Esophagus (tissue), 2 donors: ENCODE measurements around the gene DPM3. TPM values are rescaled to one million over a fixed set of nuclear protein-coding genes. Genes with fewer than 3 reads are reported as not detected.

Experiments used
- H3K27ac ChIP-seq, 2 donors: one replicate each; pipeline ENCODE4 v1.5.1; 2013; ENCODE audit warnings: low read depth in 2 of 2, mild to moderate bottlenecking in 2 of 2, inconsistent platforms in 1 of 2, low read length in 1 of 2, moderate library complexity in 1 of 2
- H3K27me3 ChIP-seq, 2 donors: one replicate each; pipeline ENCODE4 v1.6.1; 2013; ENCODE audit warnings: low read length in 2 of 2, control low read depth in 1 of 2, mild to moderate bottlenecking in 1 of 2; ENCODE audit not compliant: insufficient read depth in 2 of 2, control insufficient read depth in 1 of 2
- H3K36me3 ChIP-seq, 2 donors: one replicate each; pipeline ENCODE4 v1.6.1; 2013; ENCODE audit warnings: low read length in 1 of 2; ENCODE audit not compliant: control insufficient read depth in 2 of 2, insufficient read depth in 2 of 2
- H3K4me1 ChIP-seq, 2 donors: one replicate each; pipeline ENCODE4 v1.6.1; 2013; ENCODE audit warnings: low read length in 1 of 2; ENCODE audit not compliant: control insufficient read depth in 2 of 2, insufficient read depth in 2 of 2
- H3K4me3 ChIP-seq, 2 donors: one replicate each; pipeline ENCODE4 v1.5.1; 2013; ENCODE audit warnings: low read length in 2 of 2, mild to moderate bottlenecking in 2 of 2, low read depth in 1 of 2, moderate library complexity in 1 of 2
- H3K9me3 ChIP-seq, 2 donors: one replicate each; pipeline ENCODE4 v1.6.1; 2013; ENCODE audit warnings: mild to moderate bottlenecking in 2 of 2, low read depth in 1 of 2, low read length in 1 of 2, moderate library complexity in 1 of 2; ENCODE audit not compliant: control insufficient read depth in 2 of 2, insufficient read depth in 1 of 2
- WGBS, 2 donors: extraction: QIAGEN DNeasy Blood & Tissue Kit; methylation state at CpG; one replicate each; pipeline ENCODE4 v1.1.7; 2013; 5-methylcytosine and 5-hydroxymethylcytosine counted together
- polyA plus RNA-seq, 2 donors: library from polyadenylated mRNA; stranded (reverse); fragments of 200-250 nt; gene quantifications; one replicate each; pipeline ENCODE4 v1.2.3, GENCODE V29; 2013
- donor health status: healthy with polysubstance abuse.
- donor health status: Bipolar disorder and iron deficiency.

The DPM3 gene
- polyA plus RNA-seq, 2 donors = 103 to 248 TPM

GRCh38 chr1:155184351-155184811, 44.0 kb upstream of the DPM3 start:
- Histone ChIP-seq H3K27ac (peak overlapping the region in 1 of 2 donors; percentile 52), H3K9me3 (no peaks in the 10 kb centered on the region), H3K27me3 (no peaks in the 10 kb centered on the region), H3K4me3 (no peak overlapping the region), H3K4me1 (peaks cover 3 to 4% of the 10 kb centered on the region in 2 donors), H3K36me3 (peaks cover 0 to 8% of the 10 kb centered on the region in 2 donors)
- 89 to 90% methylated on average over 4 of the region's 4 CpGs for WGBS, 2 donors

- Histone ChIP-seq H3K4me1 (peaks cover 3 to 4% of the 10 kb centered on the region in 2 donors), H3K9me3 (no peaks in the 10 kb centered on the region), H3K4me3 (no peak overlapping the region), H3K27ac (no peak overlapping the region), H3K36me3 (peaks cover 0 to 9% of the 10 kb centered on the region in 2 donors), H3K27me3 (no peaks in the 10 kb centered on the region)
- WGBS, 2 donors = 88 to 91% methylated on average over 20 of the region's 20 CpGs
These were observed 43.5 kb upstream of the DPM3 start for GRCh38 chr1:155183775-155184221.

GRCh38 chr1:155182052-155182550, 41.8 kb upstream of the DPM3 start:
- peaks cover 3 to 11% of the 10 kb centered on the region in 2 donors for H3K4me1 ChIP-seq
- H3K4me3 ChIP-seq = no peak overlapping the region
- peaks cover 0 to 8% of the 10 kb centered on the region in 2 donors for H3K36me3 ChIP-seq
- WGBS, 2 donors = 87 to 89% methylated on average over 7 of the region's 7 CpGs
- H3K27me3 ChIP-seq = no peaks in the 10 kb centered on the region
- H3K27ac ChIP-seq = no peak overlapping the region
- H3K9me3 ChIP-seq = no peaks in the 10 kb centered on the region

GRCh38 chr1:155181371-155182051, 41.2 kb upstream of the DPM3 start:
- 92 to 93% methylated on average over 18 of the region's 18 CpGs for WGBS, 2 donors
- Histone ChIP-seq H3K36me3 (peaks cover 0 to 6% of the 10 kb centered on the region in 2 donors), H3K4me3 (no peak overlapping the region), H3K27ac (no peak overlapping the region), H3K27me3 (no peaks in the 10 kb centered on the region), H3K4me1 (peaks cover 0 to 15% of the 10 kb centered on the region in 2 donors), H3K9me3 (no peaks in the 10 kb centered on the region)

GRCh38 chr1:155179112-155180031, 39.0 kb upstream of the DPM3 start:
- no peak overlapping the region for H3K27ac ChIP-seq
- H3K4me1 ChIP-seq = peaks cover 0 to 11% of the 10 kb centered on the region in 2 donors
- H3K4me3 ChIP-seq = no peak overlapping the region
- H3K36me3 ChIP-seq = peaks cover 0 to 6% of the 10 kb centered on the region in 2 donors
- 87 to 88% methylated on average over 31 of the region's 31 CpGs for WGBS, 2 donors
- H3K9me3 ChIP-seq = no peaks in the 10 kb centered on the region
- H3K27me3 ChIP-seq = no peaks in the 10 kb centered on the region

GRCh38 chr1:155178441-155179111, 38.2 kb upstream of the DPM3 start:
- H3K4me1 ChIP-seq = peaks cover 0 to 11% of the 10 kb centered on the region in 2 donors
- no peaks in the 10 kb centered on the region for H3K27me3 ChIP-seq
- 81 to 88% methylated on average over 26 to 30 of the region's 30 CpGs for WGBS, 2 donors
- H3K36me3 ChIP-seq = peaks cover 0 to 3% of the 10 kb centered on the region in 2 donors
- no peak overlapping the region for H3K27ac ChIP-seq
- no peaks in the 10 kb centered on the region for H3K9me3 ChIP-seq
- no peak overlapping the region for H3K4me3 ChIP-seq

GRCh38 chr1:155177918-155178281, 37.6 kb upstream of the DPM3 start:
- no peaks in the 10 kb centered on the region for H3K27me3 ChIP-seq
- peaks cover 0 to 3% of the 10 kb centered on the region in 2 donors for H3K36me3 ChIP-seq
- no peaks in the 10 kb centered on the region for H3K9me3 ChIP-seq
- H3K4me1 ChIP-seq = peaks cover 0 to 11% of the 10 kb centered on the region in 2 donors
- WGBS, 2 donors = 95 to 98% methylated on average over 9 of the region's 9 CpGs
- H3K27ac ChIP-seq = peak overlapping the region in 1 of 2 donors; percentile 82
- H3K4me3 ChIP-seq = no peak overlapping the region

GRCh38 chr1:155177192-155177917, 37.0 kb upstream of the DPM3 start:
- Histone ChIP-seq H3K27ac (peak overlapping the region; percentile 67 to 82), H3K4me3 (no peak overlapping the region), H3K4me1 (peaks cover 0 to 11% of the 10 kb centered on the region in 2 donors), H3K36me3 (peaks cover 0 to 3% of the 10 kb centered on the region in 2 donors), H3K27me3 (no peaks in the 10 kb centered on the region), H3K9me3 (no peaks in the 10 kb centered on the region)
- WGBS, 2 donors = 69 to 72% methylated on average over 11 of the region's 11 CpGs
